RCC 7860 (cell line): Measurements from ENCODE around the gene MRGPRE.

ENCODE experiments used
- DNase-seq: peaks from one replicate; pipeline ENCODE4 v3.0.0-alpha.2; 2015; ENCODE audit warnings: low spot score
- FAIRE-seq: peaks from 2 replicates; lab custom pipeline; 2012; peaks lifted over from hg19 to GRCh38; lab: Jason Lieb, UNC

MRGPRE gene

GRCh38 chr11:3197878-3198528 is 34.2 kb downstream of the MRGPRE start:
- DNase-seq (no peak), FAIRE-seq (no peak)

- FAIRE-seq: no peak
- no peak for DNase-seq
Measured at GRCh38 chr11:3197044-3197695, 35.0 kb downstream of the MRGPRE start.

GRCh38 chr11:3196161-3197043 is 35.8 kb downstream of the MRGPRE start:
- no peak for FAIRE-seq
- DNase-seq: no peak

GRCh38 chr11:3195251-3196160 is 36.7 kb downstream of the MRGPRE start:
- FAIRE-seq (no peak), DNase-seq (no peak)

GRCh38 chr11:3194016-3194816 is 38.0 kb downstream of the MRGPRE start:
- no peak for FAIRE-seq
- no peak for DNase-seq

GRCh38 chr11:3193373-3194015 is 38.7 kb downstream of the MRGPRE start:
- no peak for FAIRE-seq

GRCh38 chr11:3192511-3193372 is 39.5 kb downstream of the MRGPRE start:
- no peak for FAIRE-seq
- no peak for DNase-seq

More at GRCh38 chr11:3193373-3194015, 38.7 kb downstream of the MRGPRE start:
- no peak for DNase-seq

- no peak for FAIRE-seq
Measured at GRCh38 chr11:3191586-3192324, 40.5 kb downstream of the MRGPRE start.

GRCh38 chr11:3190600-3190999 is 41.6 kb downstream of the MRGPRE start:
- DNase-seq (no peak), FAIRE-seq (no peak)

More at GRCh38 chr11:3191586-3192324, 40.5 kb downstream of the MRGPRE start:
- DNase-seq: no peak

- DNase-seq (no peak), FAIRE-seq (no peak)
Measured at GRCh38 chr11:3189886-3190583, 42.2 kb downstream of the MRGPRE start.

- no peak for DNase-seq
- FAIRE-seq: no peak
Measured at GRCh38 chr11:3189196-3189843, 42.9 kb downstream of the MRGPRE start.

GRCh38 chr11:3188496-3189195 is 43.6 kb downstream of the MRGPRE start:
- no peak for FAIRE-seq
- DNase-seq: no peak

GRCh38 chr11:3186166-3186953 is 45.9 kb downstream of the MRGPRE start:
- FAIRE-seq (no peak), DNase-seq (no peak)

- FAIRE-seq (no peak), DNase-seq (no peak)
Measured at GRCh38 chr11:3184732-3185347, 47.4 kb downstream of the MRGPRE start.

GRCh38 chr11:3183523-3183922 is 48.7 kb downstream of the MRGPRE start:
- no peak for FAIRE-seq
- DNase-seq: no peak
